Mesothelial cell of epicardium (in vitro differentiated cells): ENCODE measurements around the gene BBS1. TPM values are rescaled to one million over a fixed set of nuclear protein-coding genes. Genes with fewer than 3 reads are reported as not detected.

Source experiments
- DNase-seq, 2 experiments: peaks; one replicate each; pipeline ENCODE4 v3.0.0; 2021; ENCODE audit warnings: low spot score in 2 of 2; ENCODE audit not compliant: unreplicated experiment in 2 of 2
- H3K27ac Mint-ChIP-seq: 2 replicates; pipeline ENCODE4 v1.8.0; 2021; ENCODE audit warnings: mixed read lengths
- H3K27me3 Mint-ChIP-seq: 2 replicates; pipeline ENCODE4 v1.8.0; 2021; ENCODE audit warnings: low read depth, mixed read lengths
- H3K36me3 Mint-ChIP-seq: 2 replicates; pipeline ENCODE4 v1.8.0; 2021; ENCODE audit warnings: mixed read lengths
- H3K4me1 Mint-ChIP-seq: 2 replicates; pipeline ENCODE4 v1.8.0; 2021; ENCODE audit warnings: mixed read lengths
- H3K4me3 Mint-ChIP-seq: 2 replicates; pipeline ENCODE4 v1.8.0; 2021; ENCODE audit warnings: mild to moderate bottlenecking, moderate library complexity, mixed read lengths
- H3K9me3 Mint-ChIP-seq: 2 replicates; pipeline ENCODE4 v1.8.0; 2021; ENCODE audit warnings: mixed read lengths
- total RNA-seq: library from RNA; stranded (reverse); gene quantifications from 3 replicates; pipeline ENCODE4 v1.2.1, GENCODE V29; 2021
- TF ChIP-seq, protein P1 (sequence below): fragments of 200-600 bp; sonication (generic); IDR thresholded peaks from one replicate; pipeline ENCODE4 v1.5.0; 2021; ENCODE audit warnings: antibody characterized with exemption; ENCODE audit not compliant: unreplicated experiment

Gene BBS1
- total RNA-seq, 1 donor from 2014 or later, result 61.5 TPM

GRCh38 chr11:66550887-66551286 is 40.5 kb downstream of the BBS1 start:
- H3K9me3 Mint-ChIP-seq, result no peaks in the 10 kb centered on the region
- H3K27ac Mint-ChIP-seq, result no peak overlapping the region
- H3K27me3 Mint-ChIP-seq, result peaks cover 3% of the 10 kb centered on the region

DNA sequence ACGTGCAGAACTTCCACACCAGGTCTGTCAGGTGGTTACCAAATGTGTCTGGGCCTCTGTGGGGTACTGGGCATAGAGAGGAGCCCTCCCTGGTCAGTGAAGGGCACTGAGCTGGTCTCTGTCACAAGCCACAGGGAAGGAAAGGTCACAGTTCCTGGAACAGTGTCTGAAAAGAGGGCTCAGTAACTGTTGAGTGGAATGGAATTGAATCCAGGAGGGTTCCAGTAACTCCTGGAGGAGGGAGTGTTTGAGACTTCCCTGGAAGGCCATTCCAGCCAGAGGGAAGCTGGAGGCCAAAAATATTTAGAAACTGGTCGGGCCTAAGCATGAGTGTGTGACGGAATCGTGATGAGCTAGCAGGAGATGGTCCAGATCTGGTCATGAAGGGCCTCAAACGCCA is 44.2 kb downstream of the BBS1 start:
- H3K4me1 Mint-ChIP-seq, result no peaks in the 10 kb centered on the region
- H3K27me3 Mint-ChIP-seq, result peaks cover 1% of the 10 kb centered on the region
- TF ChIP-seq, protein P1, sequence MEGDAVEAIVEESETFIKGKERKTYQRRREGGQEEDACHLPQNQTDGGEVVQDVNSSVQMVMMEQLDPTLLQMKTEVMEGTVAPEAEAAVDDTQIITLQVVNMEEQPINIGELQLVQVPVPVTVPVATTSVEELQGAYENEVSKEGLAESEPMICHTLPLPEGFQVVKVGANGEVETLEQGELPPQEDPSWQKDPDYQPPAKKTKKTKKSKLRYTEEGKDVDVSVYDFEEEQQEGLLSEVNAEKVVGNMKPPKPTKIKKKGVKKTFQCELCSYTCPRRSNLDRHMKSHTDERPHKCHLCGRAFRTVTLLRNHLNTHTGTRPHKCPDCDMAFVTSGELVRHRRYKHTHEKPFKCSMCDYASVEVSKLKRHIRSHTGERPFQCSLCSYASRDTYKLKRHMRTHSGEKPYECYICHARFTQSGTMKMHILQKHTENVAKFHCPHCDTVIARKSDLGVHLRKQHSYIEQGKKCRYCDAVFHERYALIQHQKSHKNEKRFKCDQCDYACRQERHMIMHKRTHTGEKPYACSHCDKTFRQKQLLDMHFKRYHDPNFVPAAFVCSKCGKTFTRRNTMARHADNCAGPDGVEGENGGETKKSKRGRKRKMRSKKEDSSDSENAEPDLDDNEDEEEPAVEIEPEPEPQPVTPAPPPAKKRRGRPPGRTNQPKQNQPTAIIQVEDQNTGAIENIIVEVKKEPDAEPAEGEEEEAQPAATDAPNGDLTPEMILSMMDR, result no peak
- H3K9me3 Mint-ChIP-seq, result no peaks in the 10 kb centered on the region
- no peak for DNase-seq
- no peak overlapping the region for H3K4me3 Mint-ChIP-seq
- no peaks in the 10 kb centered on the region for H3K36me3 Mint-ChIP-seq
- no peak overlapping the region for H3K27ac Mint-ChIP-seq

More at GRCh38 chr11:66550887-66551286, 40.5 kb downstream of the BBS1 start:
- Mint-ChIP-seq H3K36me3 (no peaks in the 10 kb centered on the region), H3K4me3 (no peak overlapping the region), H3K4me1 (peaks cover 3% of the 10 kb centered on the region)
- DNase-seq, result no peak
- TF ChIP-seq, protein P1, result no peak

GRCh38 chr11:66555416-66555815 is 45.0 kb downstream of the BBS1 start:
- Mint-ChIP-seq H3K4me3 (no peak overlapping the region), H3K36me3 (no peaks in the 10 kb centered on the region), H3K9me3 (no peaks in the 10 kb centered on the region), H3K4me1 (no peaks in the 10 kb centered on the region), H3K27me3 (peaks cover 1% of the 10 kb centered on the region), H3K27ac (no peak overlapping the region)
- DNase-seq, result no peak
- TF ChIP-seq, protein P1, result no peak

- Mint-ChIP-seq H3K4me3 (no peak overlapping the region), H3K27ac (no peak overlapping the region), H3K27me3 (peaks cover 1% of the 10 kb centered on the region), H3K4me1 (no peaks in the 10 kb centered on the region), H3K36me3 (no peaks in the 10 kb centered on the region), H3K9me3 (no peaks in the 10 kb centered on the region)
- DNase-seq, result no peak
- TF ChIP-seq, protein P1, result no peak
Observed at GRCh38 chr11:66556086-66556485, 45.7 kb downstream of the BBS1 start.

- Mint-ChIP-seq H3K4me1 (no peaks in the 10 kb centered on the region), H3K36me3 (no peaks in the 10 kb centered on the region), H3K27ac (no peak overlapping the region), H3K27me3 (peaks cover 1% of the 10 kb centered on the region), H3K9me3 (no peaks in the 10 kb centered on the region), H3K4me3 (no peak overlapping the region)
- TF ChIP-seq, protein P1, result no peak
- DNase-seq, result no peak
Observed at GRCh38 chr11:66557733-66558326, 47.4 kb downstream of the BBS1 start.
